ENCODE measurements around the gene OR51G2.

GRCh38 chr11:4916581-4916980, 2.6 kb downstream of the OR51G2 start:
- TF ChIP-seq CTCF (IDR thresholded peaks at IDR 0.05) (no peak), POLR2A (IDR thresholded peaks at IDR 0.05) (no peak)

All from adrenal gland (tissue), 5 donors.